GM19025 (cell line): Measurements from ENCODE around the gene NNMT.

Experiments
- ATAC-seq: cut with Tn5 transposase; IDR thresholded peaks from one replicate; pipeline ENCODE4 v1.9.1; 2021; ENCODE audit warnings: mild to moderate bottlenecking, low read depth, moderate library complexity; ENCODE audit not compliant: unreplicated experiment

Gene NNMT

DNA sequence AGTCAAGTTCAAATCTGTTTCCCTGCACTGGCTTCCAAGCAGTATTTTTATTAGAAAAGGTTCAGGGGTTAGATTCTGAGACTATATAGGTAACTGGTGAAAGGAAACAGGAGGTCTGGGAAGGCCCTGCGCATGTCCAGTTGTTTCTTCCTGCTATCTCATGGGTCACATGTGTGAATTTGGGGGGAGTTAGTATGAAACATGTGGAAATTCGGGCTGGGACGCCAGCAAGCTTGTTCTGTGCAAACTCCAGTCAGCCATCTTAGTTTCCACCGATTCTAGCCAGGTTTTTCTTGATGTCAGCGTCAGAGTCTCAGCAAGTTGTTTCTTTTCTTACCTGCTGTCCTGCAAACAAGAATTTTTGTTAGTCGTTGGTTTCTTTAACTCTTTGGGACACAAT is 46.8 kb downstream of the NNMT start:
- no peak for ATAC-seq

DNA sequence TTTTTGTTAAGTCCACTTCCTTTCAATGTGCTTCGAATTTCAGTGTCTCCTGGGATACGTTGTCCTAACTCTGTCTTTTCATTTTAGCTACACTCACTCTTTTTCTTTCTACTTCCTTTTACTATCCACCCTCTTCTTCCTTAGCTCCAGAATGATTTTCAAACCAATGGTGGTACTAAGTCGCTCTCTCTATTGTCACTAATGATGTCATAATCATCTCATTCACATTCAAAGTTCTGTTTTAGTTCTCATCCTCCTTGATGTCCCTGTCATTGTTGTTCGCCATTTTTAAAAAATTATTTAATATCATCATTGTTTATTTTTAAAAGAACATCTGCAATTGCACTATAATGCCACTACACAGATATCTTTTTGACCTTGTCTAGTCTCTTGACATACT is 47.3 kb downstream of the NNMT start:
- no peak for ATAC-seq

DNA sequence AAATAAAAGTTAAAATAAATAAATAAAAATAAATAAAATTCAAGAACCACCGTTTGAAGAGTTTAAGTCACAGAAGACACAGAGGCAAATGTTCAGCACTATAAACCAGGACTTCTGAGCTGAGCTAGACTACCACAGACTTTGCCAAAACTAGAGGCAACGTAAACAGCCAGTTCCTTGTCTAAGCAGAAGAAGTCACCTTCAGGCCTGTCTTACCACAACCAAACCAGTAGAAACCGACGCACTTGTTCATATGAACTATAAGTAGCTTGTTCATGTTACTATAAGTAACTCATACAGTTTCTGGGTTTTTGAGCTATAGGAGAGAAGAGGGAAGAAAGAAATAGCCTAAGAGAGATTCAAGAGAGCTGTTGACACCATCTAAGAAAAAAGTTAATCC is 48.3 kb downstream of the NNMT start:
- no peak for ATAC-seq

GRCh38 chr11:114345575-114346222 is 49.5 kb downstream of the NNMT start:
- ATAC-seq: no peak

GRCh38 chr11:114346709-114347141 is 50.5 kb downstream of the NNMT start:
- no peak for ATAC-seq

DNA sequence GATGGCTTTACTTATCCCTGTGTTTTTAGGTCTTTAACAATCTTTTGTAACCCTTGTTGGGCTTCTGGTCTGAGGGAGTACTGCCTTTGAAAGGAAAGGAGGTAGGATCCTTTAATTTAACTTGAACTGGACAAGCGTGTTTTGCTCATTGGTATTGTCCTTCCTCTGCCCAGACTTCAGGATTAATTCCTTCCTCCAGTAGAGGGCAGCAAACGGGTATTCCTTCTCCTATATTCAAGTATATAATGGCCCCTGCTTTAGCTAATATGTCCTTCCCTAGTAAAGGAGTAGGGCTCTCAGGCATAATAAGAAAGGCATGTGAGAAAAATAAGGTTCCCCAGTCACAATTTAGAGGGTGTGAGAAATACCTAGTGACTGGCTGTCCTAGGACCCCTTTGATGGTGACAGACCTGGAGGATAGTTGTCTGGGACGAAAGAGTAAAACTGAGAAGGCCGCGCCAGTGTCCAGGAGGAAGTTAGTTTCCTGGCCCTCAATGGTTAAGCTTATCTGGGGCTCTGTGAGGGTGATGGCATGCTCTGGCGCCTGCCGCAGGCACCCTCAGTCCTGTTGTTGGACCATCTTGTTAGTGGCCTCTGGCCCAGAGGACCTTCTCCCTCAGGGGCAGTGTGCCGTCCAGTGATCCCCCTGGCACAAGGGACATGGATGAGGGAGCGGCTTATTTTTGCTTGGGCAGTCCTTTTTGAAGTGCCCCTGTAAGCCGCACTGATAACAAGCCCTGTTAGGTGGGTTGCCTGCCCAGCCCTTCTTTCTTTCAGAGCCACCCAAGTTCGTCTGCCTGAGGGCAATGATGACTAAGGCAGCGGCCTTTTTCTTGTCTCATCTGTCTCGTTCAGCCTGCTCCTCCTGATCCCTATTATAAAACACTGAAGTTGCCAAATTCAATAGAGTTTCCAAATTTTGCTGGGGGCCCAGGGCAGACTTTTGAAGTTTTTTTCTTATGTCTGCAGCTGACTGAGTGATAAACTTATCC is 52.3 kb downstream of the NNMT start:
- ATAC-seq: no peak

DNA sequence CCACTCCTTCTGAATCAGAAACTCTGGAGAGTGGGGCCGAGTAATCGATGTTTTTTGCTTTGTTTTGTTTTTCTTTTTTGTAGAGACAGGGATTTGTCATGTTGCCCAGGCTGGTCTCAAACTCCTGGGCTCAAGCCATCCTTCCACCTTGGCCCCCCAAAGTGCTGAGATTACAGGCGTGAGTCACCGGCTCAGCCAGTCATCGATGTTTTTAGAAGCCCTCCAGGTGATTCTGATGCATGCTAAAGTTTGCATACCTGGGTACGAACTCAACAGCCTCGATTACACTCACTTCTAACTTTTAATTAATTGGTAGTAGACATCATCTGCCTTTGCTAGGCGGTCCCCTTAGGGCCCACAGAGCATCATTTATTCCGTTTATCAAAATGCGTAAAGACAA is 53.8 kb downstream of the NNMT start:
- no peak for ATAC-seq

DNA sequence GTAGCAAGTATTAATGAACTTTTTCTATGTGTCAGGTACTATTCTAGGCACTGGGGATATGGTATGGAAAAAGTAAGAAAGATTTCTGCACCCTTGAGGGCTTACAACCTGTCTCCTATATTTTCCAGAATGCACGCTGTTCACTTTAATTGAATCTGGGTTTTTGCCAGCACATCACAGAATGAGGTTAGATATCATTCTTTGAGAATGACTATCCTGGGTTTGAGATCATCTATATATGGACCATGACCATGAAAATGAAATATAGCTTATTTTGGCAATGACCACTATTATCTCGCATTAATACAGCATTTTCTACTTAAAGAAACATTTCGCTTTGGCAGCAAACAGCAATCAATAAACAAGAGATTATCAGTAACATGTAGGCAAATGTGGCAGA is 57.2 kb downstream of the NNMT start:
- no peak for ATAC-seq

GRCh38 chr11:114354076-114354475 is 57.9 kb downstream of the NNMT start:
- ATAC-seq: no peak

GRCh38 chr11:114358716-114359115 is 62.5 kb downstream of the NNMT start:
- ATAC-seq: no peak

- no peak for ATAC-seq
These were observed 63.1 kb downstream of the NNMT start for GRCh38 chr11:114359342-114359741.

DNA sequence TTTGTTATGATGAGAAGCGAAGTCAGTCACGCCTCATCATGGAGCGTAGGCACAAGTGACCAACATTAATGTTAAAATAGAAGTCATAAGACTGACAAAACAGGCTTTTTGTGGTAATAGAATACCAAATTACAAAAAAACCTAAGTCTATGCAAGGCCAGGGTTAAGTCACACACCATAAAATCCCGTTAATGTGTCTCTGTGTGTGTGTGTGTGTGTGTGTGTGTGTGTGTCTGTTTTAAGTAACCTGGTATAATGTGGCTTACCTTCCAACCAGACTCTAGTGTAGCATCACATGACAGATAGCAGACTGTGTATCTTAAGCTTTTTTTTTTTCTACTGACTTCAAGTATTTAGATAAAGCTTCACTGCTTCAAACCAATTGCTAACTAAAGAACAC is 66.1 kb downstream of the NNMT start:
- ATAC-seq: no peak

DNA sequence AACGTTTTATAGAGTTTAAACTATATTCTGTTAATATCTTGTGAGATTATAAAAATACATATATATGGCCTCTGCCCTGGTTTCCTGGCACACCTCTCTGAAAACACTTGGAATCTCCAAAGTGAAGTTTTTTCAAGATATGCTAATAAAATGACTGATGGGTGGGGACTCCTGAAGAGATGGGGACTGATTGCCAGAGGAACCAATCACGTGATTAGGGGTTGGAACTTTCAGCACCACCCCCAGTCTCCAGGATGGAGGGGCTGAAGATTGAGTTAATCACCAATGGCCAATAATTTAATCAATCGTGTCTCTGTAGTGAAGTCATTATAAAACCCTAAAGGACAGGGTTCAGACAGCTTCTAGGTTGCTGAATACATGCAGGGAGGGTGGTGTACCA is 66.8 kb downstream of the NNMT start:
- no peak for ATAC-seq
